Dedifferentiated amniotic fluid mesenchymal stem cell (primary cell): ENCODE results near the gene FOXN4.

ENCODE experiments used
- DNase-seq: peaks from one replicate; pipeline ENCODE4 v3.0.0-alpha.2; 2016; ENCODE audit errors: extremely low spot score

FOXN4 gene

DNA sequence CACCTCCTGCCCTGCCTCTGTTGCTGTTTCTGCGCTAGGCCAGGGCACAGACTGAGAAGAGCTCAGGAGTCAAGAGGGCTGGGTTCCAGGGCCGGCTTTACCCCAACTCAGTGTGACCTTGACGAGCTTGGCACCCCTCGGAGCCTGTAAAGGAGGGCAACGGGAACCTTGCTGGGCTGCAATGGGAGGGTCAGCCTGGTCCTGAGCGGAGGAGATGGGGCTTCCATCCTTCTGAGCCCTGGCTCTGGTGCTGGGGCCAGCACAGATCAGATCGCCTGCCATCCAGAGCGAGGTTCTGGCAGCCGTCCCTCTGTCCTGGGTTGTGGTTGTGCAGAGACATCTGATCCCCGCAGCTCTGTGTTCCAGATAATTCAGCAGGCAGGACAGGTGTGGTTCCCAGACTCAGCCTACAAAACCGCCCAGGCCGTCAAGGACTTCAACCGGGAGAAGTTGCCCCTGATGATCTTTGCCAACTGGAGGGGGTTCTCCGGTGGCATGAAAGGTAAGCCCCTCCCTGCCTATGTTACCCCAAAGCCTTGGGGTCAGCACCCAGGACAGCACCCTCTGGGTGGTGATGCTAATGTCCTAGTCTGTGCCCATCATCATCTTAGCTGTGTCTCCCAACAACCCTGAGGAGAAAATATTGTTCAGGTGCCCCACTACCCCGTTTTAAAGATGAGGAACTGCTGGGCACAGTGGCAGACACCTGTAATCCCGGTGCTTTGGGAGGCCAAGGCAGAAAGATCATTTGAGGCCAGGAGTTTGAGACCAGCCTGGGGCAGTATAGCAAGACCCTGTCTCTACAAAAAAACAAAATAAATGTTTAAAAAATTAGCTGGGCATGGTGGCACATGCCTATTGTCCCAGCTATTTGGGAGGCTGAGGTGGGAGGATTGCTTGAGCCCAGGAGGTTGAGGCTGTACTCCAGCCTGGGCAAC, 50.2 kb downstream of the FOXN4 start:
- DNase-seq: no peak

DNA sequence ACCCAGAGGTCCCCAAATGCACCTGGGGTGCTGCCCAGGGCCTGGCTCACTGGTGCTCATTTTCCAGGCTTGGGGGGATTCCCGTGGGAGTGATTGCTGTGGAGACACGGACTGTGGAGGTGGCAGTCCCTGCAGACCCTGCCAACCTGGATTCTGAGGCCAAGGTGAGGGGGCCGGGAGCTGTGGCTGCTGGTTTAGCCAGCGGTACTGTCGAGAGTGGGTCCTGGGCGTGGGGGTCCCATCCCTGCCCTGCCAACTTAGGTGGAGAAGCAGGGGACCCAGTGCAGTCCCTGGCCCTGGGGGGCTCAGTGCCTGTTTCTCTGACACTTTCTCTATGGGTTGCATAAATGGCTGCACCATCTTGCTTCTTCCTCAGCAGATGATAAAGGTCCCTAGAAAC, 50.9 kb downstream of the FOXN4 start:
- DNase-seq: no peak

DNA sequence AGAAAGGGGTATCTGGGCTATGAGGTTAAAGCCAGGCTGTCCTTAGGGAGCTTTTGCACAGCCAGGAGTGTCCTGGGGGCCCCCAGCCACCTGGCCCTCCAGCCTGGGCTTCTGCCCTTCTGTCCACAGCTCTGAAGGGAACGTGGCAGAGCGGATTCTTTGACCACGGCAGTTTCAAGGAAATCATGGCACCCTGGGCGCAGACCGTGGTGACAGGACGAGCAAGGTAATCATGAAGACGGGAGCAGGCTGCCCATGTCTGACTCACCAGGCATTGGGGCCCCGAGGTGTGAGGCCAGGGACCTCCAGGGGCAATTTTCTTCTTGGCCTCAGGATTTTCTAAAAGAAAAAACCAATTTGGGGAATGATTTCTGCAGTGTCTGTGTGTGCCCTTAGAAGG, 53.1 kb downstream of the FOXN4 start:
- DNase-seq: no peak

DNA sequence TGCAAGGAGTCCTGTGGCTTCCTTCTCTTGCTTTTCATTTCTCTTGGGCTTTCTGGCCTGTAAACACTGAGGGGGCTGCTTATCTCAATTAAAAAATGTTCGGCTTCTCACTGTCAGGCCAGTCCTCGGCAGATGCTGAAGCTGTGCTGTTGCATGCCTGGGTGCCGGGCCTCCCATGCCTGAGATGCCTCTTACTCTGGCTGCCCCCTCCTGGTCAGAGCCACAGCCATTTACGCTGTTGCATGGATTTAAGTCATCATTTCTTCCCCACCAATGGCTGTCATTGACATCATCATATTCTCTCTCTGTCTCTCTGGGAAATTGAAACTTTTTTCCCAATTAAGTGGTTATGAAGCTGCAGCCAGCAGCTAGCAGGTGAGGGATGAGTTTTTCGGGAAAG, 53.7 kb downstream of the FOXN4 start:
- DNase-seq: no peak

DNA sequence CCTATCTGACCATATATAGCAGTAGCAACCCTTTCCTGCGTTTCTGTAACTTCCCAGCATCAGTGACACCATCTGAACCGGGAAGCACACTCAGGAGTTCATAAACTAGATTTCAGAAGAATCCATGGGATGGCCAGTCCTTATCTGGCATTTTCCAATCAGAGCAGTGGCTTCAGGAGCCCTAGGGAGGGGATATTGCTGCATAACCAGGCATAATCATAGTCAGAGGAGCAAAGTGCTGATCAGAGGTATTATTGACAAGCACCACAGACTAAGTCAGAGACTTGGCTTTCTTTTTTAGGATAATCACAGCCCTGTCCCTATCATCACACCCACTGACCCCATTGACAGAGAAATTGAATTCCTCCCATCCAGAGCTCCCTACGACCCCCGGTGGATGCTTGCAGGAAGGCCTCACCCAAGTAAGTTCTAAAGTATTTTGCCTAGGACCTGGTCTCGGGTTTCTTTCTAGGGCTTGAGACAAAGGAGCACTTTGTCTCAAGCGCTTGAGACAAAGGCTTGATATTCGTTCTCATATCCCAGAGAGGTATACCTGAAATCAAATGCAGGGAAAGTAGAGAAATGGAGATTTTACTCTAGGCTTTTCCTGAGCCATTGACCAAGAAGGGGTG, 55.1 kb downstream of the FOXN4 start:
- no peak for DNase-seq

DNA sequence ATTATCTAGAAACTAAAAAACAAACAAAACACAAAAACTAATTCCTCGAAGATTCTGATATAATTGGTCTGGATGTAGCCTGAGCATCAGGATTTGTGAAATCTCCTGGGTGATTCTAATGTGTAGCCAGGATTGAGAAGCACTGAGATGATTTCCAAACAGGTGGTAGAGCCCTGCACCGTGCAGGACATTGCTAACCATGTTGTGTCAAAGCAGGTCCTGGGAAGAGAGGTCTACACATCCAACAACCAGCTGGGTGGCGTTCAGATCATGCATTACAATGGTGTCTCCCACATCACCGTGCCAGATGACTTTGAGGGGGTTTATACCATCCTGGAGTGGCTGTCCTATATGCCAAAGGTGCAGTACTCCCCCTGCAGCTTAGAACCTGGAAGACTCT, 56.3 kb downstream of the FOXN4 start:
- DNase-seq: no peak

DNA sequence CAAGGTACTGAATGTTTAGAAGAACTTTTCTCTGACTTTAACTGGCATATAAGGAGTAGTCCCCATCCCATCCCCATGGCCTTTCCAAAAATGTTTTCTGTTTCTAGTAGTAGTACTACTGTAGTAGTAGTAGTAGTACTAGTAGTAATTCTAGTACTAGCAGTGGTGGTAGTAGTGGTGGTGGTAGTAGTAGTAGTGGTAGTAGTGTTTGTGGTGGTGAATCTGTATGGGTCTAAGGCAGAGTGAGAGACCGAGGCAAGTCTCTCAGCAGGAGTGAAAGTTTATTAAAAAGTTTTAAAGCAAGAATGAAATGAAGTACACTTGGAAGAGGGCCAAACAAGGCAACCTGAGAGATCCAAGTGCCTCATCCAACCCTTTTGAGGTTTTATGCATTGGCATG, 58.6 kb downstream of the FOXN4 start:
- DNase-seq: no peak

DNA sequence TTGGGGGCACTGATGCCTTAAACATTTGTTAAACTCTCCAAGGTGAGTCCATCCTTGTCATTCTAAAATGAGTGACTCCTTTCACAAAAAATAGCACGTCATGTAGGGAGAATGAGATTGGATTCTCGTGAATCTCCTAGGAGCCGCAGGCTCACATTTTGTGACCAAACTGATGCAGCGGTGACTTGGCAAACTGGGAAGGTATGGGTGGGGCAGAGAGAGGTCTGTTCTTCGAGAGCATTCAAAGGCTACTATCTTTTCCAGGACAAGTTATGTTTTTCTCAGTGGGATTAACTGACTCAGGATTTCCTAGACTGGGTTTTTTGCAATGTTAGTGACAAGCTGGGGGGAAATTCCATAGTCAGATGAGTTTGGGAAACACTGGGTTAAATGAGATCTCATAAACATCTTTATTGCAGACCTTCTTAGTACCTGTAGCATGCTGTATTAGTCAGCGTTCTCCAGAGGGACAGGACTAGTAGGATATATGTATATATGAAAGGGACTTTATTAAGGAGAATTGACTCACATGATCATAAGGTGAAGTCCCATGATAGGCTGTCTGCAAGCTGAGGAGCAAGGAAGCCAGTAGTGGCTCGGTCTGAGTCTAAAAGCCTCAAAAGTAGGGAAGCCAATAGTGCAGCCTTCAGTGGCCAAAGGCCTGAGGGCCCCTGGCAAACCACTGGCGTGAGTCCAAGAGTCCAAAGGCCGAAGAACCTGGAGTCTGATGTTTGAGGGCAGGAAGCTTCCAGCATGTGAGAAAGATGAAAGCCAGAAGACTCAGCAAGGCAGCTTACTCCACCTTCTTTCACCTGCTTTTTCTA, 61.0 kb downstream of the FOXN4 start:
- no peak for DNase-seq

DNA sequence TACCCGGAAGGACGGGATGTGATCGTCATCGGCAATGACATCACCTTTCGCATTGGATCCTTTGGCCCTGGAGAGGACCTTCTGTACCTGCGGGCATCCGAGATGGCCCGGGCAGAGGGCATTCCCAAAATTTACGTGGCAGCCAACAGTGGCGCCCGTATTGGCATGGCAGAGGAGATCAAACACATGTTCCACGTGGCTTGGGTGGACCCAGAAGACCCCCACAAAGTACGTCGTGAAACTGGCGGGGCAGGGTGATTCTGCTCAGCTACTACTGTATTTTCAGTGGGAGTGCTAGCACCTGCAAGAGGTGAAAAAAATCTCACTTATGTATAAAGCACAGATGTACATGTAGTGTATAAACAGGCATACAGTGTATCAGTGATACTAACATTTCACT, 62.9 kb downstream of the FOXN4 start:
- no peak for DNase-seq

DNA sequence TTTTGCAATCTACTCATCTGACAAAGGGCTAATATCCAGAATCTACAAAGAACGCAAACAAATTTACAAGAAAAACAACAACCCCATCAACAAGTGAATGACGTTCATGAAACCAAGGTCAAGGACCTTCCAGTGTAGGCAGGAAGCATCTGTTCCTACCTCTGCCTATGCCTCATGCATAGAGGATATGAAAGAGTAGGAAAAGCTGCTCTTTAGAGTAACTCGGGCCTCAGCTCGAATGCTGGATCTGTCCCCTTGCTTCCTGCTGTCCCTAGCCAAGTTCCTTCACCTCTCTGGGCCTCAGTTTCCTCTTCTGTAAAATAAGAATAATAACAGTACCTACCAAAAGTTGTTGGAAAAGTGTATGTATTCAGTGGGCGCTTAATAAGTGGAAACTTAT, 65.0 kb downstream of the FOXN4 start:
- DNase-seq: no peak

- DNase-seq: no peak
Measured at GRCh38 chr12:109241936-109242335, 67.1 kb downstream of the FOXN4 start.

DNA sequence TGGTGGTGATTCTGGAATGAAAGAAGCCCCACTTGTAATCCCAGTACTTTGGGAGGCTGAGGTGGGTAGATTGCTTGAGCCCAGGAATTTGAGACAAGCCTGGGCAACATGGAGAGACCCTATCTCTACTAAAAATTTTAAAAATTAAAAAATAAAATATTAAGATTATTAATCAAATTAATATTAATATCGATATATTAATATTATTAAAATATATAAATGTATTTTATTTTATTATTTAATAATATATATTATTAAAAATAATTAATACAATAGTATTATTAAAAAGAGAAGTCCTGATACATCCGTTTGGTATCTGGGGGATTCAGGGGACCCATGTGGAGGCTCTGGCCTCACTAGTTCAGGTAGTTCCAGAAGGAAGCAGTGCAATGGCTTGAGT, 68.7 kb downstream of the FOXN4 start:
- DNase-seq: no peak

DNA sequence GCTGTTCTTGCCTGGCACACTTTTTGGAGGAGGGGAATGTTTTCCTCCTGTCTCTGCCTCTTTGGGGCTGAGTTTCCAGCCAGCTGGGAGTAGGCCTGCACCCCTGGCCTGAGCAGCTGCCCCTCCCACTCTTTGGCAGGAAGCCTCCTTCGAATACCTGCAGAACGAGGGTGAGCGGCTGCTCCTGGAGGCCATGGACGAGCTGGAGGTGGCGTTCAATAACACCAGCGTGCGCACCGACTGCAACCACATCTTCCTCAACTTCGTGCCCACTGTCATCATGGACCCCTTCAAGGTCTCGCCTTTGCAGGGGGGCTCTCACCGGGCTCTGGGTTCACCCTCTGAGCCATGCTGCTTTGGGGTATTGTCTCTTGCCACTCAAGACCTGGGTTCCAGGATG, 69.4 kb downstream of the FOXN4 start:
- DNase-seq: no peak

GRCh38 chr12:109239179-109239578, 69.9 kb downstream of the FOXN4 start:
- DNase-seq: no peak

- DNase-seq: no peak
Measured at GRCh38 chr12:109236257-109236656, 72.8 kb downstream of the FOXN4 start.

DNA sequence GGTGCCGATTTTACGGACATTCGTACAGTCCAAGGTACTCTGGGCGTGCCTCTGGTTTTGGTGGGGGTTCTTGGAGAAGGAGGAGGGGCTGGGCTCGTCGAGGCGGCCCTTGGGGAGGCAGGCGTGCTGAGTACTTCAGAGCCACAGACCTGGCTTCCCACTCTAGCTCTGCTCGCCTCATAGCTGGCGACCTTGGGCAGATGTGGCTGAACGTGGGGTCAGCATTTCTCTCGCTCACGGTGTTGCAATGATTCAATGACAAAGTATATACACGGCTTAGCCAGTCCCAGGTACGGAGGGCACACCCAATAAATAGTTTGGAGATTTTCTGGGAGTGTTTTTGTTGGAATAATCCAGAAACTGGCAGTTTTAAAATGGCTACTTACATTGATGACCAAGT, 75.1 kb downstream of the FOXN4 start:
- no peak for DNase-seq

GRCh38 chr12:109232731-109233130, 76.4 kb downstream of the FOXN4 start:
- DNase-seq: no peak

DNA sequence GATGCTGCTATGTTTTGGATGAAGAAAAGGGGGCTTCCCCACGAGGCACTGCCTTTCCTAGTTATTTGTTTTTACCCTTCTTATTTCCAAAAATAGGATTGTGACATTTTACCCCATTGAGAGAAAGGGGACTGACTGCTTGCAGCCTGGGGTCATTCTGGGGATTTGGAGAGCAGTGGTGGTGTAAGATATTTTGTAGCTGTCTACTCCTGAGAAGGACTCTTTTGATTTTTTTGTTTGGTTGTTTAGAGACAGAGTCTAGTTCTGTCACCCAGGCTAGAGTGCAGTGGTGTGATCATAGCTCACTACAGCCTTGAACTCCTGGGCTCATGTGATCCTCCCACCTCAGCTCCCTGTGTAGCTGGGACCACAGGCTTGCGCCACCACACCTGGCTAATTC, 78.9 kb downstream of the FOXN4 start:
- no peak for DNase-seq

DNA sequence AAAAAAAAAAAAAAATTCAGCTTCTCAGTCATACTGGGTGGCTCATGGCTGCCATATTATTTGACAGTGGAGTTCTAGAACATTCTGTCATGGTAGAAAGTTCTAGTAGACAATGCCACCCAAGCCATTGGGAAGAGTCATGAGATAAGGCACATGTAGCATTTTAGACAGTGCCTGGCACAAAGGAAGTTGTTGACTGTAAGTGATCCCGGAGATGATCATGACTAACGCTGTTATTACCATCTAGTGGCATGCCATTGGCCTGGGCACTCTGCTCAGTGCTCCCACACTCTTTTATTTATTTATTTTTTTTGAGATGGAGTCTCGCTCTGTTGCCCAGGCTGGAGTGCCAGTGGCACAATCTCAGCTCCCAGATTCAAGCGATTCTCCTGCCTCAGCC, 80.4 kb downstream of the FOXN4 start:
- no peak for DNase-seq
